GM12878 (cell line): Measurements from ENCODE around the gene MRS2. TPM values are rescaled to one million over a fixed set of nuclear protein-coding genes. Genes with fewer than 3 reads are reported as not detected.
A peak's percentile ranks its signal among the peaks of the same experiment; 100 is the strongest.

Experiments
- ATAC-seq: fragments of 200-7000 bp; cut with Tn5 transposase; 3 replicates; pipeline ENCODE4 v1.9.1; 2020; ENCODE audit warnings: mild to moderate bottlenecking, moderate library complexity
- BruUV-seq: library from RNA; stranded (reverse); fragments of 400-500 nt; replicated peaks from 2 replicates; lab custom pipeline; 2021; lab: Mats Ljungman, UMichigan
- CTCF ChIA-PET: fragments of 300-600 bp; sonication (Branson Sonifier 250); formaldehyde crosslinking; extraction: SDS; loops from one replicate; lab custom pipeline; 2021; ENCODE audit warnings: inconsistent platforms; lab: Yijun Ruan, JAX
- POLR2A ChIA-PET: fragments of 350-600 bp; formaldehyde crosslinking; extraction: SDS; loops from one replicate; lab custom pipeline; 2021; ENCODE audit warnings: inconsistent platforms; lab: Charles Lee
- RAD21 ChIA-PET: fragments of 300-600 bp; sonication (Branson Sonifier 250); formaldehyde crosslinking; loops from one replicate; lab custom pipeline; 2023; ENCODE audit warnings: antibody characterized with exemption; ENCODE audit not compliant: unreplicated experiment; lab: Charles Lee
- SMC1A ChIA-PET: fragments of 300-600 bp; sonication (Branson Sonifier 250); formaldehyde crosslinking; loops from one replicate; lab custom pipeline; 2023; ENCODE audit not compliant: unreplicated experiment, uncharacterized antibody; lab: Charles Lee
- DNase-seq: peaks from one replicate; pipeline ENCODE4 v3.0.0-alpha.2; 2011; ENCODE audit warnings: low read depth, low spot score
- FAIRE-seq: peaks from 3 replicates; lab custom pipeline; 2011; peaks lifted over from hg19 to GRCh38; lab: Jason Lieb, UNC
- H2AFZ ChIP-seq: 2 replicates; pipeline ENCODE4 v1.6.0; 2011; ENCODE audit warnings: low read depth, low read length, control low read depth; ENCODE audit not compliant: control insufficient read depth
- H3K27ac ChIP-seq: 2 replicates; pipeline ENCODE4 v1.5.1; 2011; ENCODE audit warnings: control low read depth; ENCODE audit not compliant: control insufficient read depth, insufficient read depth
- H3K27me3 ChIP-seq, 2 experiments: replicated peaks in 1 of 2; 2 replicates each; pipeline versions ENCODE4 v1.6.0 to v1.6.1; 2011; ENCODE audit warnings: low read length in 1 of 2; ENCODE audit not compliant: control insufficient read depth in 2 of 2, insufficient read depth in 2 of 2
- H3K36me3 ChIP-seq, 2 experiments: 2 replicates each; pipeline ENCODE4 v1.5.1; 2011; ENCODE audit warnings: low read length in 1 of 2; ENCODE audit not compliant: control insufficient read depth in 2 of 2, insufficient read depth in 2 of 2
- H3K4me1 ChIP-seq: 2 replicates; pipeline ENCODE4 v1.6.1; 2011; ENCODE audit warnings: mild to moderate bottlenecking, low read length, moderate library complexity, mixed read lengths; ENCODE audit not compliant: control insufficient read depth, insufficient read depth
- H3K4me2 ChIP-seq: 2 replicates; pipeline ENCODE4 v1.6.0; 2011; ENCODE audit warnings: control low read depth; ENCODE audit not compliant: control insufficient read depth, insufficient read depth
- H3K4me3 ChIP-seq: fragments of 200-600 bp; sonication (generic); 2 replicates; pipeline ENCODE4 v1.5.1; 2016
- H3K79me2 ChIP-seq: 2 replicates; pipeline ENCODE4 v1.6.0; 2011; ENCODE audit warnings: low read length; ENCODE audit not compliant: control insufficient read depth, insufficient read depth
- H3K9ac ChIP-seq: 2 replicates; pipeline ENCODE4 v1.8.0; 2011; ENCODE audit warnings: low read length, control low read depth, mixed read lengths; ENCODE audit not compliant: control insufficient read depth, insufficient read depth
- H3K9me3 ChIP-seq: replicated peaks from 3 replicates; pipeline ENCODE4 v1.5.1; 2011; ENCODE audit warnings: mild to moderate bottlenecking, low read length; ENCODE audit not compliant: control insufficient read depth, insufficient read depth
- H4K20me1 ChIP-seq: 2 replicates; pipeline ENCODE4 v1.6.0; 2011; ENCODE audit not compliant: control insufficient read depth, insufficient read depth
- ATF7 ChIP-seq: fragments of 450-650 bp; IDR thresholded peaks from 2 replicates; pipeline ENCODE4 v1.6.1; 2016; ENCODE audit warnings: low read depth, mild to moderate bottlenecking
- CBFB ChIP-seq: IDR thresholded peaks from 2 replicates; pipeline ENCODE4 v1.6.1; 2016; ENCODE audit warnings: antibody characterized with exemption, low read depth
- CTCF ChIP-seq, 3 experiments: IDR thresholded peaks in 2 of 3; conservative IDR thresholded peaks in 1 of 3; 2 replicates each; pipeline ENCODE4 v1.5.1; 2011; ENCODE audit warnings: low read depth in 3 of 3, low read length in 3 of 3, mild to moderate bottlenecking in 3 of 3, control low read depth in 2 of 3, moderate library complexity in 2 of 3, inconsistent platforms in 1 of 3, mixed read lengths in 1 of 3; ENCODE audit not compliant: control insufficient read depth in 2 of 3, insufficient read depth in 1 of 3; ENCODE audit errors: extremely low read depth in 1 of 3
- EGR1 ChIP-seq, 2 experiments: IDR thresholded peaks; 1 replicate in 1 of 2; 2 replicates in 1 of 2; pipeline ENCODE4 v1.6.1; 2011 to 2012; ENCODE audit warnings: low read depth in 2 of 2, low read length in 2 of 2, borderline replicate concordance in 1 of 2, mild to moderate bottlenecking in 1 of 2, moderate library complexity in 1 of 2
- NFYB ChIP-seq: IDR thresholded peaks from 2 replicates; pipeline ENCODE4 v1.6.1; 2011; ENCODE audit warnings: low read depth, mild to moderate bottlenecking, low read length, improper control_type of control experiment, moderate library complexity; ENCODE audit not compliant: insufficient read depth
- POLR2AphosphoS2 ChIP-seq: IDR thresholded peaks from 2 replicates; pipeline ENCODE4 v1.6.1; 2011; ENCODE audit warnings: low read depth, mild to moderate bottlenecking, low read length, improper control_type of control experiment, moderate library complexity
- RAD21 ChIP-seq: IDR thresholded peaks from 2 replicates; pipeline ENCODE4 v1.6.1; 2011; ENCODE audit warnings: mild to moderate bottlenecking, low read depth, low read length, moderate library complexity; ENCODE audit not compliant: insufficient read depth
- RCOR1 ChIP-seq: conservative IDR thresholded peaks from 2 replicates; pipeline ENCODE4 v1.6.1; 2012; ENCODE audit warnings: low read depth, low read length, improper control_type of control experiment
- RUNX3 ChIP-seq: IDR thresholded peaks from 2 replicates; pipeline ENCODE4 v1.6.1; 2012; ENCODE audit warnings: low read length, inconsistent platforms
- SIN3A ChIP-seq: IDR thresholded peaks from 2 replicates; pipeline ENCODE4 v1.6.1; 2012; ENCODE audit warnings: low read depth, low read length, improper control_type of control experiment
- SMC3 ChIP-seq: IDR thresholded peaks from 2 replicates; pipeline ENCODE4 v1.6.1; 2011; ENCODE audit warnings: low read length, improper control_type of control experiment, borderline replicate concordance
- SREBF2 ChIP-seq: IDR thresholded peaks from 2 replicates; pipeline ENCODE4 v1.6.1; 2012; ENCODE audit warnings: mild to moderate bottlenecking, low read length
- WGBS: methylation state at CpG from one replicate; pipeline ENCODE4 v1.1.6; 2016; ENCODE audit warnings: low lambda C conversion rate; ENCODE audit not compliant: insufficient replicate concordance, insufficient coverage; ENCODE audit errors: missing lambda C conversion rate; 5-methylcytosine and 5-hydroxymethylcytosine counted together
- in situ Hi-C: fragments of 300-500 bp; cut with MboI; formaldehyde crosslinking; loops from 9 replicates; pipeline ENCODE4 v1.14.3; 2018; ENCODE audit warnings: mixed read lengths
- intact Hi-C: fragments of 100-400 bp; cut with micrococcal nuclease; formaldehyde crosslinking; loops from one replicate; pipeline ENCODE4 v1.14.2; 2022; ENCODE audit not compliant: unreplicated experiment
- polyA plus RNA-seq, 11 experiments: library from polyadenylated mRNA; depleted of rRNA in 4 of 11; unstranded in 6 of 11; stranded (reverse) in 5 of 11; fragments of >200 nt; fragmentation: Nextera tagmentation in 4 of 11; fragmentation: Illumina TruSeq in 1 of 11; extraction: Ambion mirVana in 4 of 11; extraction: Trizol in 1 of 11; gene quantifications; 1 replicate in 1 of 11; 2 replicates in 10 of 11; pipeline versions ENCODE4 v1.2.1 to v1.2.3, GENCODE V29; 2011 to 2016; ENCODE audit warnings: inconsistent platforms in 2 of 11, missing spikeins in 2 of 11, low read depth in 1 of 11
- total RNA-seq, 4 experiments: library from RNA; depleted of rRNA in 3 of 4; stranded (reverse); fragments of >200 nt in 3 of 4; fragmentation: Illumina TruSeq in 1 of 4; extraction: Trizol in 1 of 4; gene quantifications; 2 replicates each; pipeline versions ENCODE4 v1.2.1 to v1.2.3, GENCODE V29; 2013 to 2021
- TF ChIP-seq, protein P1 (sequence below): fragments of 450-650 bp; IDR thresholded peaks from 2 replicates; pipeline ENCODE4 v1.6.1; 2016; ENCODE audit warnings: mild to moderate bottlenecking

Gene MRS2
- total and polyA plus RNA-seq, 10 of the 15 experiments (the other 5 are each of a cell fraction or from before 2014, with no cell fraction given), result 7.5 to 29.9 (median 24.2) TPM

DNA sequence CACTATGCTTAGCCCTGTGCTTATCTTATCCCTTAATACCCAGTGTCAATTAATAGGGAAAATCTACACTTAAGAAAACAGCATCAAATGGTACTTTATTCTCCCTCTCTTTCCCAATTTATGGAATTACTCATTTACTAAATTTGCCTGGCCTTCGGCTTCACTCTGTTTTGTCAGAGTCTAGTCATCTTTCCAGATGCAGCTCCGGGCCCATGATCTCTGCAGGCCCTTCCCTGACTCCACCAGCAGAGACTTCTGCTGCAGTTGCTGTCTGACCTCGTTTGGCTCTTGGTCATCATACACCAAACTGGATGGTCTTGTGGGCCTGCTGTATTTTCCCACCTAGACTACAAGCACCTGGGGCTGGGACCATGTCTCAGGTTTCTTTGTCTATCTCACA is 27.4 kb downstream of the MRS2 start:
- ChIA-PET POLR2A (interaction anchor here (0.5 kb wide), 1 partner anchor 92 kb away, joined by 5 read pairs; no protein-coding TSS in a partner anchor), RAD21 (interaction anchor here (0.9 to 2.2 kb wide), 2 partner anchors 88 to 91 kb away, joined by 4 to 9 read pairs; no protein-coding TSS in a partner anchor), SMC1A (interaction anchor here (0.8 to 2.0 kb wide), 7 partner anchors 11 to 154 kb away, joined by 3 to 17 read pairs (median 3); partner anchors contain the start of gene ALDH5A1)
- intact Hi-C loops (loop anchor here (2.0 to 5.0 kb wide), 3 partner anchors 92 to 265 kb away; no protein-coding TSS in a partner anchor), in situ Hi-C loops (no loop called here)
- Histone ChIP-seq H3K4me1 (no peaks in the 10 kb centered on the region), H3K36me3 (peaks cover 0 to 1% of the 10 kb centered on the region in 2 experiments; a peak in 1 of 4 replicates), H3K4me2 (no peak overlapping the region), H4K20me1 (no peaks in the 10 kb centered on the region), H3K27ac (no peak overlapping the region), H3K27me3 (no peaks in the 10 kb centered on the region), H3K9me3 (no peaks in the 10 kb centered on the region), H3K79me2 (no peaks in the 10 kb centered on the region), H3K9ac (no peak overlapping the region)
- no peak for DNase-seq
- no peak for FAIRE-seq
- 67% methylated on average over 3 of the region's 3 CpGs for WGBS
- TF ChIP-seq RCOR1, result no peak
- no peak for TF ChIP-seq SIN3A
- TF ChIP-seq CBFB, result no peak
- TF ChIP-seq POLR2AphosphoS2, result no peak
- TF ChIP-seq, all 136 proteins: peak for 0
- BruUV-seq, result no TSS peak
- CTCF ChIA-PET, result interaction anchor here (0.8 to 3.2 kb wide), 20 partner anchors 8 to 597 kb away, joined by 3 to 18 read pairs (median 4); partner anchors contain the start of gene ALDH5A1
- Histone ChIP-seq H2AFZ (no peak overlapping the region), H3K4me3 (no peak overlapping the region)
- ATAC-seq, result no peak

- ATAC-seq (peak; percentile 54; the same call in 1 of the 3 replicates), FAIRE-seq (peak; percentile 66), DNase-seq (no peak)
- ChIA-PET POLR2A (no interaction called here), RAD21 (interaction anchor here (0.9 to 2.2 kb wide), 2 partner anchors 87 to 90 kb away, joined by 4 to 9 read pairs; no protein-coding TSS in a partner anchor), SMC1A (interaction anchor here (0.8 to 2.0 kb wide), 6 partner anchors 21 to 153 kb away, joined by 3 to 17 read pairs (median 4); partner anchors contain the start of gene ALDH5A1), CTCF (interaction anchor here (0.7 to 3.2 kb wide), 21 partner anchors 9 to 596 kb away, joined by 3 to 18 read pairs (median 4); partner anchors contain the start of gene ALDH5A1)
- no peak overlapping the region for H3K4me3 ChIP-seq
- H3K79me2 ChIP-seq, result no peaks in the 10 kb centered on the region
- in situ Hi-C loops (no loop called here), intact Hi-C loops (loop anchor here (2.0 to 5.0 kb wide), 3 partner anchors 91 to 264 kb away; no protein-coding TSS in a partner anchor)
- H3K36me3 ChIP-seq, result no peaks in the 10 kb centered on the region; a peak in 1 of 4 replicates
- BruUV-seq, result no TSS peak
- 0% methylated on average over 1 of the region's 1 CpG for WGBS
- H3K4me1 ChIP-seq, result no peaks in the 10 kb centered on the region
- H2AFZ ChIP-seq, result no peak overlapping the region
- no peaks in the 10 kb centered on the region for H3K27me3 ChIP-seq
- H3K27ac ChIP-seq, result no peak overlapping the region
- H3K9ac ChIP-seq, result no peak overlapping the region
- H4K20me1 ChIP-seq, result no peaks in the 10 kb centered on the region
- no peaks in the 10 kb centered on the region for H3K9me3 ChIP-seq
- H3K4me2 ChIP-seq, result no peak overlapping the region
- TF ChIP-seq EGR1 (IDR thresholded peaks at IDR 0.05; ENCODE audit: borderline replicate concordance in 1 of 2, low read depth in 2 of 2, low read length in 2 of 2), result no peak
- TF ChIP-seq RUNX3, result peak; percentile 43; the same call in 1 of the 2 replicates
- TF ChIP-seq SREBF2, result no peak
- TF ChIP-seq NFYB, result no peak
- TF ChIP-seq CTCF (IDR thresholded peaks at IDR 0.05 in 2 of 3, conservative IDR thresholded peaks at IDR 0.05 in 1 of 3; ENCODE audit: control insufficient read depth in 2 of 3, extremely low read depth in 1 of 3, insufficient read depth in 1 of 3, low read depth in 3 of 3, low read length in 3 of 3), result peak; percentile 41 to 59 (median 44); a peak in 5 of 6 replicates
- no peak for TF ChIP-seq ATF7
- no peak for TF ChIP-seq CBFB
- peak; percentile 58 for TF ChIP-seq RAD21
- peak; percentile 42; the same call in 1 of the 2 replicates for TF ChIP-seq SMC3
- TF ChIP-seq, protein P1, sequence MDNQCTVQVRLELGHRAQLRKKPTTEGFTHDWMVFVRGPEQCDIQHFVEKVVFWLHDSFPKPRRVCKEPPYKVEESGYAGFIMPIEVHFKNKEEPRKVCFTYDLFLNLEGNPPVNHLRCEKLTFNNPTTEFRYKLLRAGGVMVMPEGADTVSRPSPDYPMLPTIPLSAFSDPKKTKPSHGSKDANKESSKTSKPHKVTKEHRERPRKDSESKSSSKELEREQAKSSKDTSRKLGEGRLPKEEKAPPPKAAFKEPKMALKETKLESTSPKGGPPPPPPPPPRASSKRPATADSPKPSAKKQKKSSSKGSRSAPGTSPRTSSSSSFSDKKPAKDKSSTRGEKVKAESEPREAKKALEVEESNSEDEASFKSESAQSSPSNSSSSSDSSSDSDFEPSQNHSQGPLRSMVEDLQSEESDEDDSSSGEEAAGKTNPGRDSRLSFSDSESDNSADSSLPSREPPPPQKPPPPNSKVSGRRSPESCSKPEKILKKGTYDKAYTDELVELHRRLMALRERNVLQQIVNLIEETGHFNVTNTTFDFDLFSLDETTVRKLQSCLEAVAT, result no peak
These were observed 28.3 kb downstream of the MRS2 start for GRCh38 chr6:24431045-24431451.
